Activated CD8-positive, alpha-beta memory T cell treated with anti-CD3 and anti-CD28 coated beads for 36 hours (primary cell): ENCODE data around the gene SECTM1. TPM values are rescaled to one million over a fixed set of nuclear protein-coding genes. Genes with fewer than 3 reads are reported as not detected.
"Not testable (repeated sequence)": the region's sequence is repeated elsewhere in the genome, so short reads cannot be mapped to it uniquely, and the experiment has no call there.

ENCODE experiments used
- CTCF ChIA-PET: fragments of 350-600 bp; sonication (Branson Sonifier 250); formaldehyde crosslinking; loops from one replicate; lab custom pipeline; 2021; ENCODE audit warnings: antibody characterized with exemption; lab: Charles Lee
- POLR2A ChIA-PET: fragments of 350-600 bp; sonication (Branson Sonifier 250); formaldehyde crosslinking; loops from one replicate; lab custom pipeline; 2021; ENCODE audit warnings: antibody characterized with exemption; lab: Charles Lee
- total RNA-seq, 2 experiments: library from RNA; stranded (reverse); gene quantifications; one replicate each; pipeline ENCODE4 v1.2.3, GENCODE V29; 2021

The SECTM1 gene
- total RNA-seq, 2 experiments from 2014 or later: 0.80 to 0.84 TPM

- ChIA-PET POLR2A (no interaction called here), CTCF (interaction anchor here (1.3 to 1.7 kb wide), 2 partner anchors 19 to 50 kb away, joined by 4 read pairs; no protein-coding TSS in a partner anchor)
Observed at GRCh38 chr17:82371333-82372248, 38.0 kb upstream of the SECTM1 start, which contains the start of gene UTS2R. Gene UTS2R (plus strand): TSS chr17:82371765. CDS start chr17:82374325, 2,560 bp downstream.

- CTCF ChIA-PET: interaction anchor here (1.1 to 1.7 kb wide), 3 partner anchors 18 to 52 kb away, joined by 3 to 4 read pairs (median 3); no protein-coding TSS in a partner anchor
- POLR2A ChIA-PET: interaction anchor here (0.6 to 0.7 kb wide), 2 partner anchors 34 to 346 kb away, joined by 3 to 5 read pairs; partner anchors contain the start of gene FN3KRP
Observed at GRCh38 chr17:82370471-82371332, 37.1 kb upstream of the SECTM1 start.

- ChIA-PET CTCF (interaction anchor here (0.7 to 1.6 kb wide), 2 partner anchors 51 to 125 kb away, joined by 3 to 6 read pairs; no protein-coding TSS in a partner anchor), POLR2A (no interaction called here)
Observed at GRCh38 chr17:82369211-82369610, 35.6 kb upstream of the SECTM1 start.

GRCh38 chr17:82367724-82368524 is 34.4 kb upstream of the SECTM1 start:
- CTCF ChIA-PET: no interaction called here
- POLR2A ChIA-PET: no interaction called here

GRCh38 chr17:82366749-82367148 is 33.2 kb upstream of the SECTM1 start:
- ChIA-PET CTCF (no interaction called here), POLR2A (no interaction called here)

- CTCF ChIA-PET: interaction anchor here (1.1 kb wide), 1 partner anchor 13 kb away, joined by 6 read pairs; no protein-coding TSS in a partner anchor
- POLR2A ChIA-PET: no interaction called here
Observed at GRCh38 chr17:82365606-82366295, 32.2 kb upstream of the SECTM1 start.

GRCh38 chr17:82361885-82362633 is 28.5 kb upstream of the SECTM1 start:
- ChIA-PET CTCF (no interaction called here), POLR2A (no interaction called here)

GRCh38 chr17:82359451-82360074 is 26.0 kb upstream of the SECTM1 start:
- CTCF ChIA-PET: not testable (repeated sequence)

GRCh38 chr17:82358465-82359350 is 25.1 kb upstream of the SECTM1 start, which contains the start of gene TEX19:
Gene TEX19 (plus strand): TSS chr17:82359247. CDS start chr17:82362151, 2,904 bp downstream.
- POLR2A ChIA-PET: no interaction called here
- CTCF ChIA-PET: interaction anchor here (1.0 to 1.4 kb wide), 2 partner anchors 59 to 60 kb away, joined by 3 to 5 read pairs; no protein-coding TSS in a partner anchor

More at GRCh38 chr17:82359451-82360074, 26.0 kb upstream of the SECTM1 start:
- POLR2A ChIA-PET: not testable (repeated sequence)

- ChIA-PET POLR2A (interaction anchor here (0.7 kb wide), 1 partner anchor 115 kb away, joined by 3 read pairs; no protein-coding TSS in a partner anchor), CTCF (interaction anchor here (1.0 to 1.4 kb wide), 4 partner anchors 21 to 62 kb away, joined by 3 to 5 read pairs (median 4); no protein-coding TSS in a partner anchor)
Observed at GRCh38 chr17:82357394-82357793, 23.8 kb upstream of the SECTM1 start.

- CTCF ChIA-PET: interaction anchor here (1.1 to 1.4 kb wide), 3 partner anchors 22 to 62 kb away, joined by 3 to 4 read pairs (median 4); no protein-coding TSS in a partner anchor
- POLR2A ChIA-PET: interaction anchor here (0.7 kb wide), 1 partner anchor 116 kb away, joined by 3 read pairs; no protein-coding TSS in a partner anchor
Observed at GRCh38 chr17:82356845-82357355, 23.3 kb upstream of the SECTM1 start.

GRCh38 chr17:82355770-82356427 is 22.3 kb upstream of the SECTM1 start:
- ChIA-PET CTCF (interaction anchor here (0.7 kb wide), 1 partner anchor 23 kb away, joined by 3 read pairs; no protein-coding TSS in a partner anchor), POLR2A (no interaction called here)

- ChIA-PET POLR2A (no interaction called here), CTCF (interaction anchor here (0.7 kb wide), 1 partner anchor 22 kb away, joined by 3 read pairs; no protein-coding TSS in a partner anchor)
Observed at GRCh38 chr17:82354804-82355308, 21.3 kb upstream of the SECTM1 start.

- ChIA-PET POLR2A (no interaction called here), CTCF (no interaction called here)
Observed at GRCh38 chr17:82353484-82353883, 19.9 kb upstream of the SECTM1 start.
